Large intestine (tissue), 3 donors: ENCODE results near the gene APOH. TPM values are rescaled to one million over a fixed set of nuclear protein-coding genes. Genes with fewer than 3 reads are reported as not detected.

Experiments
- DNase-seq, 2 donors: peaks; one replicate each; pipeline versions ENCODE4 v3.0.0 to v3.0.0-alpha.2; 2013
- H3K27ac ChIP-seq: one replicate; pipeline ENCODE4 v1.5.1; 2013; ENCODE audit warnings: low read length
- H3K27me3 ChIP-seq: 2 replicates; pipeline ENCODE4 v1.6.1; 2013; ENCODE audit warnings: low read length; ENCODE audit not compliant: control insufficient read depth, insufficient read depth
- H3K36me3 ChIP-seq: 2 replicates; pipeline ENCODE4 v1.6.1; 2013; ENCODE audit warnings: low read length; ENCODE audit not compliant: control insufficient read depth, insufficient read depth
- H3K4me1 ChIP-seq: one replicate; pipeline ENCODE4 v1.6.1; 2013; ENCODE audit warnings: low read length; ENCODE audit not compliant: control insufficient read depth, insufficient read depth
- H3K4me3 ChIP-seq: one replicate; pipeline ENCODE4 v1.5.1; 2013; ENCODE audit warnings: low read length
- H3K9me3 ChIP-seq: one replicate; pipeline ENCODE4 v1.6.1; 2013; ENCODE audit warnings: mild to moderate bottlenecking, low read depth, low read length, moderate library complexity; ENCODE audit not compliant: control insufficient read depth
- WGBS: methylation state at CpG from one replicate; pipeline ENCODE4 v1.1.5; 2013; ENCODE audit warnings: low lambda C conversion rate; ENCODE audit not compliant: insufficient coverage; 5-methylcytosine and 5-hydroxymethylcytosine counted together
- polyA plus RNA-seq: library from polyadenylated mRNA; unstranded; fragments of 120-200 nt; gene quantifications from one replicate; pipeline ENCODE4 v1.2.1, GENCODE V29; 2013

APOH gene
- polyA plus RNA-seq, 1 donor = 4.4 TPM

- Histone ChIP-seq H3K9me3 (no peaks in the 10 kb centered on the region), H3K27ac (no peak overlapping the region), H3K36me3 (no peaks in the 10 kb centered on the region), H3K4me3 (no peak overlapping the region), H3K27me3 (no peaks in the 10 kb centered on the region), H3K4me1 (peaks cover under 1% of the 10 kb centered on the region)
- 73% methylated on average over 2 of the region's 3 CpGs for WGBS
- no peak for DNase-seq
These were observed 11.4 kb upstream of the APOH start for GRCh38 chr17:66240630-66241029.

GRCh38 chr17:66240013-66240412 lies 10.8 kb upstream of the APOH start:
- no peak for DNase-seq
- 74% methylated on average over 3 of the region's 6 CpGs for WGBS

GRCh38 chr17:66235377-66235994 lies 6.3 kb upstream of the APOH start:
- H3K27me3 ChIP-seq = no peaks in the 10 kb centered on the region
- WGBS = 38% methylated on average over 3 of the region's 3 CpGs
- H3K36me3 ChIP-seq = no peaks in the 10 kb centered on the region
- no peak overlapping the region for H3K27ac ChIP-seq
- H3K4me3 ChIP-seq = no peak overlapping the region
- no peaks in the 10 kb centered on the region for H3K9me3 ChIP-seq
- peak; percentile 28 to 67 for DNase-seq
- peaks cover 9% of the 10 kb centered on the region for H3K4me1 ChIP-seq

More at GRCh38 chr17:66240013-66240412, 10.8 kb upstream of the APOH start:
- Histone ChIP-seq H3K27me3 (no peaks in the 10 kb centered on the region), H3K4me3 (no peak overlapping the region), H3K27ac (no peak overlapping the region), H3K9me3 (no peaks in the 10 kb centered on the region), H3K36me3 (no peaks in the 10 kb centered on the region), H3K4me1 (peaks cover 4% of the 10 kb centered on the region)

- no peaks in the 10 kb centered on the region for H3K27me3 ChIP-seq
- H3K36me3 ChIP-seq = no peaks in the 10 kb centered on the region
- DNase-seq = no peak
- H3K27ac ChIP-seq = no peak overlapping the region
- no CpG with 5 or more reads among the region's 3 CpGs for WGBS
- no peak overlapping the region for H3K4me3 ChIP-seq
- H3K4me1 ChIP-seq = peaks cover 17% of the 10 kb centered on the region
- H3K9me3 ChIP-seq = no peaks in the 10 kb centered on the region
These were observed 5.4 kb upstream of the APOH start for GRCh38 chr17:66234611-66235010.

- Histone ChIP-seq H3K9me3 (no peaks in the 10 kb centered on the region), H3K27ac (no peak overlapping the region), H3K27me3 (no peaks in the 10 kb centered on the region), H3K4me1 (peaks cover 18% of the 10 kb centered on the region), H3K36me3 (no peaks in the 10 kb centered on the region), H3K4me3 (no peak overlapping the region)
- DNase-seq = no peak
- WGBS = 91% methylated on average over 4 of the region's 8 CpGs
These were observed 4.0 kb upstream of the APOH start for GRCh38 chr17:66233023-66233753.

GRCh38 chr17:66230922-66231591 lies 1.8 kb upstream of the APOH start:
- Histone ChIP-seq H3K36me3 (no peaks in the 10 kb centered on the region), H3K27me3 (no peaks in the 10 kb centered on the region), H3K9me3 (no peaks in the 10 kb centered on the region), H3K4me3 (no peak overlapping the region), H3K27ac (peak overlapping the region; percentile 3), H3K4me1 (peaks cover 18% of the 10 kb centered on the region)
- WGBS = 92% methylated on average over 3 of the region's 4 CpGs
- DNase-seq = peak; percentile 39 to 71

GRCh38 chr17:66229783-66230538 lies 746 bp upstream of the APOH start:
- no peak for DNase-seq
- 42% methylated on average over 3 of the region's 4 CpGs for WGBS
- Histone ChIP-seq H3K4me1 (peaks cover 14% of the 10 kb centered on the region), H3K9me3 (no peaks in the 10 kb centered on the region), H3K27me3 (no peaks in the 10 kb centered on the region), H3K4me3 (no peak overlapping the region), H3K27ac (peak overlapping the region; percentile 49), H3K36me3 (no peaks in the 10 kb centered on the region)

- Histone ChIP-seq H3K9me3 (no peaks in the 10 kb centered on the region), H3K4me1 (peaks cover 14% of the 10 kb centered on the region), H3K36me3 (no peaks in the 10 kb centered on the region), H3K4me3 (no peak overlapping the region), H3K27me3 (no peaks in the 10 kb centered on the region), H3K27ac (no peak overlapping the region)
- no CpG with 5 or more reads among the region's 4 CpGs for WGBS
- no peak for DNase-seq
These were observed 1.8 kb downstream of the APOH start for GRCh38 chr17:66227212-66228045.

GRCh38 chr17:66222798-66223350 lies 6.3 kb downstream of the APOH start:
- WGBS = no CpG with 5 or more reads among the region's 5 CpGs
- no peaks in the 10 kb centered on the region for H3K27me3 ChIP-seq
- no peak overlapping the region for H3K27ac ChIP-seq
- no peak overlapping the region for H3K4me3 ChIP-seq
- no peaks in the 10 kb centered on the region for H3K4me1 ChIP-seq
- no peaks in the 10 kb centered on the region for H3K9me3 ChIP-seq
- H3K36me3 ChIP-seq = no peaks in the 10 kb centered on the region
- no peak for DNase-seq
